Breast epithelium (tissue), 3 donors: ENCODE data around the gene PPIC.

Experiments used
- CTCF ChIP-seq, 3 donors: fragments of 450-650 bp; IDR thresholded peaks; one replicate each; pipeline ENCODE4 v1.5.1; 2016 to 2017; ENCODE audit warnings: antibody characterized with exemption in 3 of 3, mild to moderate bottlenecking in 3 of 3, moderate library complexity in 3 of 3
- POLR2A ChIP-seq: fragments of 450-650 bp; IDR thresholded peaks from one replicate; pipeline ENCODE4 v1.6.1; 2016; ENCODE audit warnings: antibody characterized with exemption, mild to moderate bottlenecking, moderate library complexity

- no peak for TF ChIP-seq POLR2A
- TF ChIP-seq CTCF (IDR thresholded peaks at IDR 0.05) = no peak
These were observed 1.1 kb downstream of the PPIC start for GRCh38 chr5:123035360-123035917.
